ENCODE results near the gene WNT11.

The WNT11 gene

DNA sequence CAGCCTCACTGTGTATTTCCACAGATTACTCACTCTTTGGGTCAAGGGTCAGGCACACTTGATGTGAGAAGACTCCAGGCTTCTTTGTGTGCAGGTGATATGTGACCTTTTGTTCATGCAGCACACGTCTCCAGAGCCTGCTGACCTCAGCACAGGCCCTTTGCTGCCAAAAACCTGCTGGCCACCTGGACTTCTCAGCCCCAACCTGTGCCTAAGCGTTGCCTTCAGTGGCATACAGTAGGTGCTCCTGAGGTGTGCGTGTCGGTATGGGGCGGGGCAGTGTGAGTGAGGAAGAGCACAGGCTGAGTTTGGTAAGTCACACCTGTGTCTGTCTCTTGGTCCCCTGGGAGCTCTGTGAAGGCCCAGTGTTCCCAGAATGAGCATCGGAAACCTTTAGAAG lies 58.1 kb downstream of the WNT11 start:
- ChIA-PET POLR2A (no interaction called here), CTCF (no interaction called here)
- DNase-seq (ENCODE audit: extremely low spot score): no peak
- TF ChIP-seq LEF1 (IDR thresholded peaks at IDR 0.05; ENCODE audit: borderline replicate concordance) (no peak), FOXK2 (IDR thresholded peaks at IDR 0.05) (no peak), ELF4 (IDR thresholded peaks at IDR 0.05) (no peak), ARNT (IDR thresholded peaks at IDR 0.05) (no peak), HDGF (IDR thresholded peaks at IDR 0.05; ENCODE audit: borderline replicate concordance) (no peak), CTBP1 (IDR thresholded peaks at IDR 0.05; ENCODE audit: borderline replicate concordance) (no peak), FOXM1 (IDR thresholded peaks at IDR 0.05; ENCODE audit: borderline replicate concordance) (no peak), FOXA1 (IDR thresholded peaks at IDR 0.05) (no peak), L3MBTL2 (conservative IDR thresholded peaks at IDR 0.05) (no peak), NFRKB (IDR thresholded peaks at IDR 0.05) (no peak), TARDBP (IDR thresholded peaks at IDR 0.05) (no peak), BHLHE40 (IDR thresholded peaks at IDR 0.05; ENCODE audit: borderline replicate concordance) (no peak), SUZ12 (IDR thresholded peaks at IDR 0.05) (no peak), SP1 (IDR thresholded peaks at IDR 0.05) (no peak), ZNF384 (IDR thresholded peaks at IDR 0.05) (no peak)
- TF ChIP-seq, protein P1, sequence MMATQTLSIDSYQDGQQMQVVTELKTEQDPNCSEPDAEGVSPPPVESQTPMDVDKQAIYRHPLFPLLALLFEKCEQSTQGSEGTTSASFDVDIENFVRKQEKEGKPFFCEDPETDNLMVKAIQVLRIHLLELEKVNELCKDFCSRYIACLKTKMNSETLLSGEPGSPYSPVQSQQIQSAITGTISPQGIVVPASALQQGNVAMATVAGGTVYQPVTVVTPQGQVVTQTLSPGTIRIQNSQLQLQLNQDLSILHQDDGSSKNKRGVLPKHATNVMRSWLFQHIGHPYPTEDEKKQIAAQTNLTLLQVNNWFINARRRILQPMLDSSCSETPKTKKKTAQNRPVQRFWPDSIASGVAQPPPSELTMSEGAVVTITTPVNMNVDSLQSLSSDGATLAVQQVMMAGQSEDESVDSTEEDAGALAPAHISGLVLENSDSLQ (IDR thresholded peaks at IDR 0.05): no peak

DNA sequence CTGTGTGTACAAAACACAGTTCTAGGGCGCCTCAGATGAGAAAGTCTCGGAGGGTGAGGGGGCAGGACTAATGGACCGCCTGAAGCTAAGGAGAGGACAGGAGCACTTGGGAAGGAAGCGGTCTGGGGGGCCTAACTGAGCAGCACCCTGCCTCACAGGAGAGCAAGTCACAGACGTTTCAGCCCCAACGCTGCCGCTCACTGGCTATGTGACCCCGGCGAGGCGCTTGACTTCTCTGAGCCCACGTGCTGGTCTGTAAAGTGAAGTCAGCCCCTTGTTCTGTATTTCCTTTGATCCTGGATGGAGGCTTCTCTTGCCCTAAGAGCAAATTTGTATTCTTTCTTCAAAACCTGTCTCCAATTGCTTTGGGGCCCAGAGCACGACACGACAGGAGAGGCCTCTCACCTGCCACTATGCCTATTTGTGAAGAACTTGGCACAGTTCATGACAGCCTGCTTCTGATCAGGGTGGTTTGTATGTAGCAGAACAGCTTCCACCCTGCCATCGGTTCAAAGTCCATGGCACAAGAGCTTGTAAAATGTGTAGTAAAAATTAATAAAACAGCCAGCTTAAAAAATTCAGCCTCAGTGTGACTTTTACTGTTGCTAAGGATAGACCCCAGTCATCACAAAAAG lies 59.1 kb downstream of the WNT11 start:
- CTCF ChIA-PET: no interaction called here
- POLR2A ChIA-PET: no interaction called here
- no peak for DNase-seq (ENCODE audit: extremely low spot score)
- no peak for TF ChIP-seq CTBP1 (IDR thresholded peaks at IDR 0.05; ENCODE audit: borderline replicate concordance)
- TF ChIP-seq FOXA1 (IDR thresholded peaks at IDR 0.05): no peak
- no peak for TF ChIP-seq ARNT (IDR thresholded peaks at IDR 0.05)
- no peak for TF ChIP-seq FOXM1 (IDR thresholded peaks at IDR 0.05; ENCODE audit: borderline replicate concordance)
- no peak for TF ChIP-seq BHLHE40 (IDR thresholded peaks at IDR 0.05; ENCODE audit: borderline replicate concordance)
- no peak for TF ChIP-seq SP1 (IDR thresholded peaks at IDR 0.05)
- TF ChIP-seq L3MBTL2 (conservative IDR thresholded peaks at IDR 0.05): no peak
- no peak for TF ChIP-seq NFRKB (IDR thresholded peaks at IDR 0.05)
- no peak for TF ChIP-seq LEF1 (IDR thresholded peaks at IDR 0.05; ENCODE audit: borderline replicate concordance)
- TF ChIP-seq, protein P1 (IDR thresholded peaks at IDR 0.05): no peak
- TF ChIP-seq SUZ12 (IDR thresholded peaks at IDR 0.05): no peak
- no peak for TF ChIP-seq FOXK2 (IDR thresholded peaks at IDR 0.05)
- no peak for TF ChIP-seq ZNF384 (IDR thresholded peaks at IDR 0.05)
- no peak for TF ChIP-seq TARDBP (IDR thresholded peaks at IDR 0.05)
- TF ChIP-seq ELF4 (IDR thresholded peaks at IDR 0.05): no peak
- TF ChIP-seq HDGF (IDR thresholded peaks at IDR 0.05; ENCODE audit: borderline replicate concordance): no peak

DNA sequence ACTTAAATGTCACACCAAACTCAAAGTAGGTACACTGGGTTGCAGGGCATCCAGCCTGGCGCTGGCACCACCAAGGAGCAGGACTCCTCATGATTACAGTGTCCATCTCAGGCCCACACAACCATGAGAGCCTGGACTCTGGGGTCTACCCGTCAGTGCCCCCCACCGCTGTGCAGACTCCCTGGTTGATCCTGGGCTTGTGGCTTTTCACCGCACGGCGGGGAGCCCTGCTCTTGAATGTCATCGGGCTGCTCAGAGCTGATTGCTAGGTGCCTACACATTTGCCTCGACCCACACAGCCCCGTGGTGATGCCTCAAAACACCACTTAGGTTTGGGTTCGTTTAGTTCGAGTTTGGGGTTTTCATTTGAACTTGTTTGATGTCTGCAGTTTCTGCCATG lies 63.0 kb downstream of the WNT11 start:
- ChIA-PET CTCF (no interaction called here), POLR2A (no interaction called here)

DNA sequence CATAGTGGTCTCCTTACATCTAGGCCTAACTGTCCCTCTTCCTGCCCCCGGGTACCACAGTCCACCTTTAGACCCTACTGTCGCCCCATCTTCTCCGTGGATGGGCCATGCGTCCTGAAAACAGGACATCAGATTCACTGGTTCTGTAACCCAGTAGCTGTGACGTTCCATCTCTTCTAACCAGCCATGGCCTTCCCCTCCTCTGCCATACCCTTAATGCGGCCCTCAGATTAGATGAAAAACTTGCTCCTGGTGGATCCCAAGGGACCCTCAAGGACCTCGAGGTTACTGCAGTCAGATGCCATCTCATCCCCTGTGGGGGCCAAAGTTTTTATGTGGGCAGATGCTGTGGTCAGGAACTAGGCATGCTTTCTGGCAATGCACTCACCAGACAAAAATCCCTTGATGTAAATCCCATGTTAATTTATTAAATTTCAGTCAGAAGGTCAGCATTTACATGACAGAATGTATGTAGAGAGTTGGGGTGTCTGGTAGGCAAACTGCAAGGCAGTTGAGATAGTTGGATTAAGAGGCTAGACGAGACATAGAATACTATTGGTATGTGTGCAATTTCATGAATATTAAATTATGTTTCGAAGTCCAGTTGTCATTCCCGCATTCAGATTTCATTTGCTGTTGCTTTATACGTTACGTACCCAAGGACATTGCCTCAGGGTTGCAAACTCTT lies 64.3 kb downstream of the WNT11 start:
- DNase-seq (ENCODE audit: extremely low spot score): no peak
- POLR2A ChIA-PET: no interaction called here
- TF ChIP-seq, protein P1 (IDR thresholded peaks at IDR 0.05): no peak
- TF ChIP-seq FOXM1 (IDR thresholded peaks at IDR 0.05; ENCODE audit: borderline replicate concordance) (no peak), HDGF (IDR thresholded peaks at IDR 0.05; ENCODE audit: borderline replicate concordance) (no peak), BHLHE40 (IDR thresholded peaks at IDR 0.05; ENCODE audit: borderline replicate concordance) (no peak), FOXK2 (IDR thresholded peaks at IDR 0.05) (no peak), LEF1 (IDR thresholded peaks at IDR 0.05; ENCODE audit: borderline replicate concordance) (no peak), TARDBP (IDR thresholded peaks at IDR 0.05) (no peak), ZNF384 (IDR thresholded peaks at IDR 0.05) (no peak), NFRKB (IDR thresholded peaks at IDR 0.05) (no peak), L3MBTL2 (conservative IDR thresholded peaks at IDR 0.05) (no peak), SUZ12 (IDR thresholded peaks at IDR 0.05) (no peak), ARNT (IDR thresholded peaks at IDR 0.05) (no peak)
- CTCF ChIA-PET: interaction anchor here (1.1 kb wide), 1 partner anchor 245 kb away, joined by 3 read pairs; no protein-coding TSS in a partner anchor

More for the DNA sequence above, 63.0 kb downstream of the WNT11 start:
- TF ChIP-seq, protein P1 (IDR thresholded peaks at IDR 0.05): no peak
- TF ChIP-seq FOXM1 (IDR thresholded peaks at IDR 0.05; ENCODE audit: borderline replicate concordance) (no peak), CTBP1 (IDR thresholded peaks at IDR 0.05; ENCODE audit: borderline replicate concordance) (no peak), ARNT (IDR thresholded peaks at IDR 0.05) (no peak), FOXK2 (IDR thresholded peaks at IDR 0.05) (no peak), SP1 (IDR thresholded peaks at IDR 0.05) (no peak), TARDBP (IDR thresholded peaks at IDR 0.05) (no peak), L3MBTL2 (conservative IDR thresholded peaks at IDR 0.05) (no peak), HDGF (IDR thresholded peaks at IDR 0.05; ENCODE audit: borderline replicate concordance) (no peak), NFRKB (IDR thresholded peaks at IDR 0.05) (no peak), ELF4 (IDR thresholded peaks at IDR 0.05) (no peak), ZNF384 (IDR thresholded peaks at IDR 0.05) (no peak), BHLHE40 (IDR thresholded peaks at IDR 0.05; ENCODE audit: borderline replicate concordance) (no peak), FOXA1 (IDR thresholded peaks at IDR 0.05) (no peak), LEF1 (IDR thresholded peaks at IDR 0.05; ENCODE audit: borderline replicate concordance) (no peak), SUZ12 (IDR thresholded peaks at IDR 0.05) (no peak)
- DNase-seq (ENCODE audit: extremely low spot score): no peak

All from HEK293T (cell line).